Right renal pelvis (tissue), 4 donors: ENCODE data around the gene GNG7. TPM values are rescaled to one million over a fixed set of nuclear protein-coding genes. Genes with fewer than 3 reads are reported as not detected.
"Not testable (repeated sequence)": the region's sequence is repeated elsewhere in the genome, so short reads cannot be mapped to it uniquely, and the experiment has no call there.

Experiments
- DNase-seq, 4 donors: peaks; one replicate each; pipeline ENCODE4 v3.0.0-alpha.2; 2013; ENCODE audit warnings: low read depth in 4 of 4, low spot score in 3 of 4, missing footprints in 1 of 4
- polyA plus RNA-seq, 4 donors: library from polyadenylated mRNA; unstranded; fragments of 120-200 nt; gene quantifications; one replicate each; pipeline ENCODE4 v1.2.1, GENCODE V29; 2013; ENCODE audit not compliant: insufficient read length in 4 of 4

Gene GNG7
- polyA plus RNA-seq, 4 donors = 5.6 to 6.8 (median 6.3) TPM

DNA sequence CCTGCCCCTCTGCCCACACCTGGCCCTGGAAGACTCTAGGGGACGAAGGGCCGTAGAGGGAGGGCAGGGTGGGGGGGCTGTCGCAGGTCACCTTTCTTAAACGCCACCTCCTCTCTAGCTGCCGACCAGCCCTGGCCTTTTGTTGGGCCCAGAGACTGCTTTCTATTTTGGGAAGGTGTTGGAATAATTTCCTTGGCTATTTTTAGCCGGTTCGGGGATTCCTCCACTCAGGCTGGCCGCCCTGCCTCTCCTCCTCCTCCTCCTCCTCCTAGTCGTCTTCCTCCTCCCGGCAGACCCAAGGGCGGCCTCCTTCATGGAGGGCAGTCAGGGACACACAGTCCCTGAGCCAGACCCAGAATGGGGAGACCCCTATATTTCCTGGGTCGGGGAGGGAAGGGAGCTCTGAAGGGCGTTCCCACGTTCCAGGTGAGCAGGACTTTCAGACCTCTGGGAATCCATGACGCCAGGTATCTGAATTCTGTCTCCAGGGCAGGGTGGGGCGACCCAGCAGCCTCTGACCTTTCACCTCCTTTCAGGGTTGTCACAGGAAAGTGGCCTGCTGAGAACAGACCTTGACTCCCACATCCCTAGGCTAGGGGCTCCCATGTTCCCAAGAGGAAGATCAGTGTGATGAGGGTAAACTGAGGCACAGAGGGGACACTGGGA lies 206.7 kb downstream of the GNG7 start:
- no peak for DNase-seq

DNA sequence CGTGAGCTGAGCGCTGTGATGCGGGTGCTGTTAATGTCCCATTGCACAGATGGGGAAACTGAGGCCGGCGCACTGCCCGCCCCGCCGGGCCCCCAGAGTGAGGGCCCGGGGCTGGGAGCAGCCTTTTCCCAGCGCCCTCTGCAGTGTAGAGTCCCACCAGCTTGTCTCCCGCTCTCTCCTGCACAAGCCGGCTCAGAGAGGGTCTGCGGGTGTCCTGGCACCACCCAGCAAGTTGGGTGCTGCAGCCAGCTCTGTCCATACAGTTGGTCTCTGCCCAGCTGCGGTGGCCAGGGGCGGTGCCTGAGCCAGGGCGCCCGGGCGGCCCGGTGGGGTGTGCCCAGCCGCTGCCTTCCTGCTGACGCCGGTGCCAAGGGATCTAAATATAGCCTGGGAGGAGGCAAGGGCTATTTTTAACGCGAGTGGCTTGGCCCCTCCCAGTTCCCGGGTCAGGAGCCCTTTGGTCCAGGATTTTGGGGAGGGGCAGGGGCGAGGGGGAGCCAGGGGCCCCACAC lies 207.3 kb downstream of the GNG7 start:
- no peak for DNase-seq

DNA sequence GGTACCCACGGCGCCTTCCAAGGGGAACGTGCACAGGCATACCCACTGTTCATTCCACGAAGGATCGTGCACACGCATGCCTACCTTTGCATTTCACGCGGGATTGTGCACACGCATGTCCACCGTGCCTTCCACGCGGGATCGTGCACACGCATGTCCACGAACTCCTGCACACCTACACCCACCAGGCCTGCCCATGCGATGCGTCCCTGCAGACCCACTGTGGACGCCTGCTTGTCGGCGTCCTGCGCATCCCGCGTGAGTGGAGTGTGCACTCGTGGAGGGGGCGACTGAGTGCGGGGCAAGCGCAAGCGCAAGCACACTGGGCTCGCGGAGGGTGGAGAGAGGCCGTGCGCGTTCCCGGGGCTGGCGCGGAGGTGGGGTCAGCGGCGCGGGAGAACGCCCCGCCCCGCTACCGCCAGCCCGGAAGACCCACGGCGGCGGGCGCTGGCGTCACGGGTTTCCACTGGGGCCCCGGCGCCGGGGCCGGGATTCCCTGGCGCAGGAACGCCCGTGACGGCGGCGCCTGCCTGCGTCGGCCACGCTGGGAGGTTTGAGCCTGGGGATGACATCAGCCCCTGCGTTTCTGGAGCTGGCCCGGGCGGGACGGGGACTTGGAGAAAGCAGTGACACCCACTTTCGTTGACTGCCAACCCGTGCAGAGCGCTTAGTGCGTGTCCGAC lies 207.9 kb downstream of the GNG7 start:
- no peak for DNase-seq

DNA sequence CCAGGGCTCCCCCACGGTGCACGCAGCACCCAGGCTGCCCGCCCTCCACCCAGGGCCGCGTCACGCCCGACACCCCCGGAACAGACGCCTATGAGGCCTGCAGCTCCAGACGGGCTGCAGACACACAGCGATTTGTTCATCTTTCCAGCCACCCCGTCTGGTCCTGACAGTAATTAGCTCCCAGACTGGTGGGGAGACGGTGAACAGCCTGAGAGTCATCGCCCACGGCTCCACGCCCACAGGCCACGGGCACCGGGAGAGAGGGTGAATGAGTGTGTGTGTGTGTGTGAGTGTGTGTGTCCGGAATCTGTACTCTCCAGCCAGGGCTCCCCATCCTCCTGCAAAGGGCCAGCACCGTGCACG lies 208.4 kb downstream of the GNG7 start:
- no peak for DNase-seq

DNA sequence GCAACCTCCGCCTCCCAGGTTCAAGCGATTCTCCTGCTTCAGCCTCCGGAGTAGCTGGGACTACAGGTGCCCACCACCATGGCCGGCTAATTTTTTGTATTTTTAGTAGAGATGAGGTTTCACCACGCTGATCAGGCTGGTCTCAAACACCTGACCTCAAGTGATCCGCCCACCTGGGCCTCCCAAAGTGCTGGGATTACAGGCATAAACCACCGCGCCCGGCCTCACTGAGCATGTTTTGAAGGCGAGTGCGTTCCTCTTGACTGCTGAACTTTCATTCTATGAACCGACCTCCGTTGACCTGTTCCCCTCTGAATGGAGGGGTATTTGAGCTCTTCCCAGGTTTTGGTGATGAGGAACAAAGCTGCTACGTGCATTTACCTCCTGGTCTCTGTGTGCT lies 209.0 kb downstream of the GNG7 start:
- DNase-seq = not testable (repeated sequence)

DNA sequence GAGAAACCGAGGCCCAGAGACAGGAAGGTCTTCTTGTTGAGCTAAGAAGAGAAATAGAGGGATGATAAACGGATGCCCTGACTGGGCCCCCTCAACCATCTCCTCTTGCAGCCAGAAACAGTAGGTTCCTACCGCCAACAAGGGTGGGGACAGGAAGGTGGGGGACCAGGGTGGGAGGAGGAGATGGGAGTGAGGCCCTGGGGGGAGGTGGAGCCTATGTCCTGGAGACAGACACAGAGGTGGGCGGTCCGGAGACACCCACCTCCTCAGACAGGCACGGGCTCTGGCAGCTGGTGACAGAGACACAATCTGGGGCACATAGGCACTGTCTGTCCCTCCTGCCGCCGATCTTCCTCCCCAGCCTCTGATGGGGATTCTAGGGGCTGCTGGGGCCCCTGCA lies 209.6 kb downstream of the GNG7 start:
- no peak for DNase-seq

DNA sequence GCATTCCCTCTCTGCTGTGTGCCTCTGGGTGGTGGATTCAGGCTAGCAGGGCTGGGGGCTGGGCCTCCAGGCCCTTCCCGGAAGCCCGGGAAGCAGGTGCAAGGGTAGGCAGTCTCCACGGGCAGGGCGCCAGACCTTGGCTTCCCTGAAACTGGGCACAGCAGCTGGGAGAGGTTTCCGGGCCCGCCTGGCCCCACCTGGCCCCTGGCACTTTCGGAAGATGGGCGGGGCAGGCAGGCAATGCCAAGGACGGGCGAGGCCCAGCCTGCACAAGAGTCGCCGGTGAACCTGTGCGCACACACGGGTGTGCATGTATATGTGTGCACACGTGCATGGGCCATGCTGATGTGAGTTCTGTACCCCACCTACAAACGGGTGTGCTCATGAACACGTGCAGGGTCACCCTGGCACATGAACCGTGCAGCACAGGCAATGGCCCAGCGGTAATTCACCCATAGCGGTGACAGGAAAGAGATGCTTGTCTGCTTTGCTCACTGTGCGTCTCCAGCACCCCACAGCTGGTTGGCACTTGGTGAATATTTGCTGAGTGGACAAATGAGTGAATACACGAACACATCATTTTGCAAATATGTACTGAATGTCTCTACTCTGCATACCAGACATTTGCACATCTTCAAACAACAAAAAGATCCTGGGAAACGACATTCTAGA lies 211.2 kb downstream of the GNG7 start:
- no peak for DNase-seq

DNA sequence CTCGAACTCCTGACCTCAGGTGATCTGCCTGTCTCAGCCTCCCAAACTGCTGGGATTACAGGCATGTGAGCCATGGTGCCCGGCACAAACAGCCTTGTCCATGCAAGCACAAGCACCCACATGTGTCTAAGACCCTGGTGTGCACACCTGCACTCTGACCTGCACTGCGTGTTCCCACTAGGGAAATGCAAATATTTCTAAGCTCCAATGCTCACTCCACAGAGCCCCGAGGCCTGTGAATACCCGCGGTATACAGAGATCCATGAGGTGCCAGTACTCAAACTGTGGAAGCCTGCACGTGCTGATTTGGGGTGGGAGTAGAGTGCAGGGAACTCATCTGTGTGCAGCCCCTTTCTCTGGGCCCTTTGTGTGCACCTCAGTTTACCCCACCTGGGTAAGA lies 211.8 kb downstream of the GNG7 start:
- no peak for DNase-seq

DNA sequence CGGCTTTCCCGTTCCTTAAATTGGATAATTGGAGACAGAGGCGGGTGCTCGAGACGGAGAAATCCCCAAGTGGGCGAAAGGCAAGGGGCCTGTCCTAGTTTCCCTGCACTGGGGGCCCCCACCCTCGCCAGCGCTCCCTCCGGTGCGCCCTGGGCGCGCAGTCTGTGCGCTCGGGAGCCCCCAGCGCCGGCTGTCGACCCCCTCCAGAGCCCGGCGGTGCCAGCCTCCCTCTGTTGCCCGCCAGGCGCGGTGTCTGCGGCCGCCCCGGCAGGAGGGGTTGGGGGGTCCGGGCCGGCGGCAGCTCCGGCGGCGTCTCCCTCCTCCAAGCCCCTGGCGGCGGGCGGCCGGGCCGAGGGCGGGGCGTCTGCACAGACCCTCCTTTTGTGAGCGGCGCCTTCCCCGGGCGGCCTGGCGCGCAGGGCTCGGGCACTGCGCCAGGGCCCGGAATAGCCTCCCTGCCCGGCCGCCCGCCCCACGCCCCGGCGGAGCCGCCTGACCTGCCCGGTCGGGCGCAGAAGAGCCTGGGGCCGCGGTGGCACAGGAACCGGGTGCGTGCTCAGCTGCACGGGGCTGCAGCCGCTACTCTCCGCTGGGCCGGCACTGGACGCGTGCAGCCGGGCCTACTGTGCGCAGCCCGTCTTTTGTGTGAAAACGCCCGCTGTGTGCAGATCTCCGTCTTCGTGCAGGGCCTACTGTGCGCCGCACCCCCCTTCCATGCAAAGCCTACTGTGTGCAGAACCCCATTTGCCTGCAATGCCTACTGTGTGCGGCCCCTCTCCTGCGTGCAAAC lies 213.4 kb downstream of the GNG7 start:
- no peak for DNase-seq

DNA sequence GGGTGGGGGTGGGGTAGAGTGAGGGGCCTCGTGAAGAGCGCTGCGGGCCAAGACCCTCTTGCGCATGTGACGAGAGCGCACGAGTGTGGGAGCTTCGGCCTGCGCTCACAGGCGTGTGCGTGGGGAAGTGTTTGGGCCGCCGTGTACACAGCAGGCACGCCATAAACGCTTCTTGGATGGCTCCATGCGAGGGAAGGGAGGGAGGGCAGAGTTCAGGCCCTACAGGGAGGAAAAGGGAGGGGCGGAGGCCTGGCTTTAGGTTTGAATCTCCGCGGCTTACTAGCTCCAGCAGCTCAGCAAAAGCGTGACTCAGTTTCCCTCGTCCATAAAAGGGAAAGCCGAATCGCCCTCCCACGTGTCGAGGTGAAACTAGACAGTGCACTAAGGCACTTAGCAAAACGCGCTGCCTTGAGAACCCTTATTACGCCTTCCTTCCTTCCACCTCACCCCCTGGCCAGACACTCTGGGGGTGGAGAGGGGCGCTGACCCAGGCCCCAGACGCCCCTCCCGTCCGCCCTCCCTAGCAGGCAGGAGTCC lies 214.0 kb downstream of the GNG7 start:
- no peak for DNase-seq

DNA sequence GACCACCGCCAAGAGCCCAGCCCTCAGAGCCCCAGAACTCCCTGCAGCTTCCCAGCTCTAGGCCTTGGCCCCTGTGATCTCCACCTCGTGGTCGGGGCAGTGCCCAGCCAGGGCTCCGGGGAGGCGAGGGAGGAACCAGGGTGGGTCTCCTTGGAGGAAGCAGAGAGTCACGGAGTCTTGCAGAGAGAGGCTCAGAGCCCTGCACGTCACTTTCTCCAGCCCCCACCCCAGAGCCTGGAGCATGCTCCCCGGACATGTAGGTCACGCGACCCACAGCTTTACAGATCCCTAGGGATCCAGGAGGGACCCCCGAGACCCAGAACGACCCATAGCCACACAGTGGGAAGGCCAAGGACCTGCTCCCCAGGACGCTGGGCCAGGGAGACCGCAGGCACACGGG lies 214.7 kb downstream of the GNG7 start:
- no peak for DNase-seq

DNA sequence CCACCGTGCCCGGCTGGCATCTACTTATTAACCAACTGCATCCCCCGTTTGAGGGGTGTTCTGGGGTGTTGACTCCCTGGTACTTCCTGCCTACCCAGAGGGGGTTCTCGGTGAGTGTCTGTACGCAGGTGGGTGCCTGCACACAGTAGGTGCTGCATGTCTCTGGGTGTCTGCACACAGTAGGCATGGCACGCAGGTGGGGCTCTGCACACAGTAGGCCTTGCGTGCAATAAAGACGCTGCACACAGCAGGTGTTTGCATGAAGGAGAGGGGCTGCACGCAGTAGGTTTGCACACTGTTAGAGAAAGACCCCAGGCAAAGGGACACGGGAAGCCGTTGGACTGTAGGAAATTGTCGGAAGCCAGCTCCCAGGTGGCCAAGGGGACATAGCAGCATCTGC lies 215.4 kb downstream of the GNG7 start:
- no peak for DNase-seq

DNA sequence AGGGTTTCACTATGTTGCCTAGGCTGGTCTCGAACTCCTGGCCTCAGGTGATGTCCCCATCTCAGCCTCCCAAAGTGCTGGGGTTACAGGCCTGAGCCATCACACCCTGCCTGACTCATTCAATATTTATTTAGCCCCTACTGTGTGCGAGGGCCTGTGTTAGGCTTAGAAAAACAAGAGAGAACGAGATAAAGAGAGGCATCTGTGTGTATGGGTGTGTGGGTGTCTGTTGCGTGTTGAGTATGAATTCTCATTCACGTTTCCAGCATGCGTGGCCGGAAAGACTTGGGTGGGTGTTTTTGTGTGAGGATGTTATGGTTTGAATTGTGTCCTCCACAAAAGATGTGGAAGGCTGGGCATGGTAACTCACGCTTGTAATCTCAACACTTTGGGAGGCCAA lies 217.1 kb downstream of the GNG7 start:
- no peak for DNase-seq

DNA sequence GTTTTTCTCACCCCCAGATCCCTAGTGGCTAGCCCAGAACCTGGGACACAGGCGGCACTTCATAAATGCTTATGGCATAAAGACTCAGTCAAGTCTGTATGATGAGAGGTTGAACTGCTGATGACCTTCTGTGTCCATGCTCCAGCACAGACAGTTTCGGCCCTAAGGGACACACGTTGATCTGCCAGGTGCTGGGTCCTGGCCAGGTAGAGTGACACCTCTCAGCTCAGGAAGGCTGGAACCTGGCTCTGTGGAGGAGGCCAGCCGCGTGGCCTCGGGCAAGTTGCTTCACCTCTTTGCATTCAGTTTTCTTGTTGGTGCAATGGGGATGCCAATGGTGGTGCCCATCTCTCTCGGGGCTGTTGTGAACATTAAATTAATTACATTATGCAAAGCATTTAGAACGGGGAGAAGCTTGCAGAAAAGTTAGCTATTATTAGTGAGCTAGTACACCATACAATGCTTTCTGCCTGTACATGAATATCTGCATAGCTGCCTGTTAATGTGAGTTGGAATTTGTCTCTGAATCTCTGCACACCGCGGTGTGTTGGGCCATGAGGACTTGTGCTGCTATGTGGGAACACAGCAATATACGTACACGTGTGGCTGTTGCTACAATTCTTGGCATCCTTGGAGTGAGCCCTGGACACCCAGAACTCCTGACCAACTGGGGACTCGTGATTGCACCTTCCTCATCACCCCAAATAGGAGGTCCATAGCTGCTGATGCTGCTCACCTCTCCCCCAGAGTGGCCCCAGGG lies 218.1 kb downstream of the GNG7 start:
- DNase-seq = no peak

DNA sequence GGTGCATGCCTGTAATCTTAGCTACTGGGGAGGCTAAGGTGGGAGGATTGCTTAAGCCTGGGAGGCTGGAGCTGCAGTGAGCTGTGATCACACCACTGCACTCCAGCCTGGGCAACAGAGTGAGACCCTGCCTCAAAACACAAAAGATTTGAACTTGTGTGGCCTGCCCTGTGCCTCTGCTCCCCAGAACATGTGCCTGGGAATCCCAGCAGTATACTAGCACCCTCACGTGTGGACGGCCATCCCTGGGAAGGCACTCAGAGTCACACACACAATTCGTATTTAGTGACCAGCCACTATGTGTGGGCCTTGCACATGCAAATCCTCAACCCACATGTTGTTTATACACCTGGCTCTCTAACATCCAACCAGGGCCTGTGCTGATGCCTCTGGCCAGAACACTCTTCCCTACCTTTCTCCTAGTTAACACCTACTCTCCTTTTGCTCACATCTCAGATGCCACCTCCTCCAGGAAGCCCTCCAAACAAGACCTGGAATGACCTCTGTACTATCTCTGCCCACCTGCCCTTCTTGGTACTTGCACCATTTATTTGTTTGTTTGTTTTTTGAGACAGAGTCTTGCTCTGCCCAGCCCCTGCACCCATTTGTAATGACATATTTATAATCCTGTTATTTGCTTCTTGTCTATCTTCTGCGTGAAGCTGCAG lies 218.9 kb downstream of the GNG7 start:
- no peak for DNase-seq

DNA sequence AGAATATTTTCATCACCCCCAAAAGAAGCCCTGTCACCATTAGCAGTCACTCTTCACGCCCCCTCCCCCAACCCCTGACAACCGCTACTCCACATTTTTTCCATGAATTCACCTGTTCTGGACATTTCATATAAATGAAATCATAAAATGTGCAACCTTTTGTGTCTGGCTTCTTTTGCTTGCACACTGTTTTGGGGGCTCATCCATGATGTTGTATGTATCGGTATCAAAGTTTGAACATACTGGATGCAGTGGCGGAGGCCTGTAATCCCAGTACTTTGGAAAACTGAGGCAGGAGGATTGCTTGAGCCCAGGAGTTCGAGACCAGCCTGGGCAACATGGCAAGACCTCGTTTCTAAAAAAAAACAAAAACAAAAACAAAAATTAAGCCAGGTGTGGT lies 219.4 kb downstream of the GNG7 start:
- DNase-seq = no peak

DNA sequence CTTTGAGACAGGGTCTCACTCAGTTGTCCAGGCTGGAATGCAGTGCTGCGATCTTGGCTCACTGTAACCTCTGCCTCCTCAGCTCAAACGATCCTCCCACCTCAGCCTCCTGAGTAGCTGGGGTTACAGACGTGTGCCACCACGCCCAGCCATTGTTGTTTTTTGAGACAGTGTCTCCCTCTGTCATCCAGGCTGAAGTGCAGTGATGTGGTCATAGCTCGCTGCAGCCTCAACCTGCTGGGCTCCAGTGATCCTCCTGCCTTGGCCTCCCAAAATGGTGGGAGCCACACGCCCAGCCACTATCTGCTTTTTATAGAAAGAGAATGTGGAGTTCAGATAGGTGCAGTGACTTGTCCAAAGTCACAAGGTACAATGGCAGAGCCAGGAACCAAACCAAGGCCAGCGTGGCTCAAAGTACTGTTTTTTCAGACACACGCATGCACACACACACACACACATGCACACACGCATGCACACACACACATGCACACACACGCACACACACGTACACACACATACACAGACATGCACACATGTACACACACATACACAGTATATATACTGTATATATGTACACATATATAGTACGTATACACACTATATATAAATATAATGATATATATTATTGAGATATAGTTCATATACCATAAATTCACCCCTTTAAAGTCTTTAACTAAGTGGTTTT lies 220.0 kb downstream of the GNG7 start:
- no peak for DNase-seq

DNA sequence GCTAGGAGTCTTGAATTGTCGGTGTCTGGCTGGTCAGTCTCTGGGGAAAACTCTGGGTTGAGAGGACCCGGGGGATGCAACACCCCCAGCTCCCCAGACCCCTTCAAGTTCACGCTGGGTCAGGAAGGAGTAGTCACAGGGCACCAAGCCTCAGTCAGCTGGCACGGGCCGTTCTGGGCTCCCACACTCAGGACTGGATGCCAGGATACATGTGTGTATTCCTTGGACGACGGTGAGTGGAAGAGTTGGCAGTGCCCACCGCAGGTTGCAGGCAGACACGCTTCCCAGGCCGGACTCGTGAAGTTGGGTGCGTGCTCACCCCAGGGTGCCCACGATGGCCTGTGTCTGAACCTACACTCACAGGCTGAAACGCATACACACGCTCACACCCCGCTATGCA lies 221.0 kb downstream of the GNG7 start:
- DNase-seq = no peak

DNA sequence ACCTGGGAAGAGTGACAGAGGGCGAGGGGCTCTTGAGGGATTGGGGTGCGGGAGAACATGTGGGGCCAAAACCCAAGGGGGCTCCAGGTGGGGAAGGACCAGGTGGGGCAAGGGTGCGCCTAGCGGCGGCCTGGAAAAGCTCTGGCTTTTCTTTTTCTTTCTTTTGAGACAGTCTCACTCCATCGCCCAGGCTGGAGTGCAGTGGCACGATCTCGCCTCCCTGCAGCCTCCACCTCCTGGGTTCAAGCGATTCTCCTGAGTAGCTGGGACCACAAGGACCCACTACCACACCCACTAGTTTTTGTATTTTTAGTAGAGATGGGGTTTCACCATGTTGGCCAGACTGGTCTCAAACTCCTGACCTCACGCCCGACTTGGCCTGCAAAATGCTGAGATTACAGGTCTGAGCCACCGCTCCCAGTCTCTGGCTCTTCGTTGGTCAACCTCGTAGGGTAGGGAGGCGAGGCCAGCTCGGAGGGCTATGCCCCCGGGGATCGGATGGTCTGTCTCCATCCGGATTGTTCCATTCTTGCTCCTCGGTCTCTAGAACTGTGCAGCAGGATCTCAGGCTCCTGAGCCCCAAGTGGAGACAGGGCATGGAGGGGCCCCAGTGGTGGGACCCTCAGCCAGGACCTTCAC lies 222.8 kb downstream of the GNG7 start:
- no peak for DNase-seq
